Thyroid gland (tissue), 4 donors: Measurements from ENCODE around the gene LCE1A. TPM values are rescaled to one million over a fixed set of nuclear protein-coding genes. Genes with fewer than 3 reads are reported as not detected.

ENCODE experiments used
- DNase-seq, 2 donors: peaks; one replicate each; pipeline ENCODE4 v3.0.0-alpha.2; 2019
- H3K27ac ChIP-seq, 3 donors: fragments of 200-600 bp; sonication (generic); 1 replicate in 2 of 3; 2 replicates in 1 of 3; pipeline ENCODE4 v1.5.1; 2016 to 2019; ENCODE audit warnings: mild to moderate bottlenecking in 1 of 3, moderate library complexity in 1 of 3
- H3K27me3 ChIP-seq: fragments of 200-600 bp; sonication (generic); one replicate; pipeline ENCODE4 v1.5.1; 2019
- H3K36me3 ChIP-seq, 2 donors: fragments of 200-600 bp; sonication (generic); one replicate each; pipeline ENCODE4 v1.5.1; 2016 to 2019
- H3K4me1 ChIP-seq, 2 donors: fragments of 200-600 bp; sonication (generic); one replicate each; pipeline ENCODE4 v1.5.1; 2017 to 2019
- H3K4me3 ChIP-seq, 3 donors: fragments of 200-600 bp; sonication (generic); replicated peaks in 1 of 3; 1 replicate in 2 of 3; 2 replicates in 1 of 3; pipeline ENCODE4 v1.5.1; 2016; ENCODE audit warnings: mild to moderate bottlenecking in 1 of 3
- H3K9me3 ChIP-seq: fragments of 200-600 bp; sonication (generic); one replicate; pipeline ENCODE4 v1.5.1; 2017
- CTCF ChIP-seq, 6 experiments: fragments of 200-600 bp in 3 of 6; fragments of 450-650 bp in 3 of 6; sonication (generic) in 3 of 6; IDR thresholded peaks; one replicate each; pipeline ENCODE4 v1.5.1; 2016 to 2019; ENCODE audit warnings: antibody characterized with exemption in 6 of 6, mild to moderate bottlenecking in 2 of 6, inconsistent platforms in 1 of 6, moderate library complexity in 1 of 6
- POLR2A ChIP-seq, 2 donors: fragments of 450-650 bp; IDR thresholded peaks; one replicate each; pipeline ENCODE4 v1.6.1; 2017; ENCODE audit warnings: antibody characterized with exemption in 2 of 2, mild to moderate bottlenecking in 2 of 2, moderate library complexity in 1 of 2
- WGBS, 2 donors: methylation state at CpG; one replicate each; pipeline ENCODE4 v1.1.5; 2017; 5-methylcytosine and 5-hydroxymethylcytosine counted together
- intact Hi-C: fragments of 100-400 bp; cut with DNase I; formaldehyde crosslinking; loops from one replicate; pipeline ENCODE4 v1.15.1; 2023
- total RNA-seq, 4 donors: library from RNA; depleted of rRNA; stranded (reverse); fragments of >200 nt; gene quantifications; one replicate each; pipeline ENCODE4 v1.2.3, GENCODE V29; 2016

The LCE1A gene
- total RNA-seq, 4 donors from 2014 or later, result not detected

DNA sequence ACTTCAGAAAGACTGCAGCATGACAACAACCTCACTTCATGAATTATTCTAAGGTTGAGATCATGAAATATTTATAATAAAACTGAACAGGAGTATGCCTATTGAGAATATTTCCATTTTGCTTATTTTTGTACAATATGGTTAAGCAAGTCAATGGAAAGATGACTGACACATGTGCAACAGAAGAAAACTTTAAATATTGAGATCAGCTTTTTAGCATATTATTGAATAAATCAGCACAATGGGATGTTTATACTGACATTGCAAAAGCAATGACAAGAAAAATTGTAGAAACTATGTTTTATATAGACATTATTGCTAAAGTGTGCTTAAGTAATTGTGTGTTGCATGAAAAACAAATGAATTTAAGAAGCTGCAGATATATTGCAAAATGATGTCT, 37.2 kb downstream of the LCE1A start:
- intact Hi-C loops, result no loop called here
- no peaks in the 10 kb centered on the region for H3K36me3 ChIP-seq
- H3K4me1 ChIP-seq, result no peaks in the 10 kb centered on the region
- H3K27ac ChIP-seq, result no peak overlapping the region
- H3K9me3 ChIP-seq, result no peaks in the 10 kb centered on the region
- DNase-seq, result no peak
- TF ChIP-seq CTCF (IDR thresholded peaks at IDR 0.05) (no peak), POLR2A (IDR thresholded peaks at IDR 0.05) (no peak)
- H3K27me3 ChIP-seq, result no peaks in the 10 kb centered on the region
- H3K4me3 ChIP-seq, result no peak overlapping the region

GRCh38 chr1:152866321-152866720, 39.0 kb downstream of the LCE1A start:
- no peak overlapping the region for H3K4me3 ChIP-seq
- WGBS, 2 donors, result 76 to 83% methylated on average over 2 of the region's 2 CpGs
- H3K36me3 ChIP-seq, result no peaks in the 10 kb centered on the region
- TF ChIP-seq POLR2A (IDR thresholded peaks at IDR 0.05) (no peak), CTCF (IDR thresholded peaks at IDR 0.05) (no peak)
- no peaks in the 10 kb centered on the region for H3K27me3 ChIP-seq
- DNase-seq, result no peak
- H3K27ac ChIP-seq, result no peak overlapping the region
- no peaks in the 10 kb centered on the region for H3K9me3 ChIP-seq
- intact Hi-C loops, result no loop called here
- no peaks in the 10 kb centered on the region for H3K4me1 ChIP-seq

DNA sequence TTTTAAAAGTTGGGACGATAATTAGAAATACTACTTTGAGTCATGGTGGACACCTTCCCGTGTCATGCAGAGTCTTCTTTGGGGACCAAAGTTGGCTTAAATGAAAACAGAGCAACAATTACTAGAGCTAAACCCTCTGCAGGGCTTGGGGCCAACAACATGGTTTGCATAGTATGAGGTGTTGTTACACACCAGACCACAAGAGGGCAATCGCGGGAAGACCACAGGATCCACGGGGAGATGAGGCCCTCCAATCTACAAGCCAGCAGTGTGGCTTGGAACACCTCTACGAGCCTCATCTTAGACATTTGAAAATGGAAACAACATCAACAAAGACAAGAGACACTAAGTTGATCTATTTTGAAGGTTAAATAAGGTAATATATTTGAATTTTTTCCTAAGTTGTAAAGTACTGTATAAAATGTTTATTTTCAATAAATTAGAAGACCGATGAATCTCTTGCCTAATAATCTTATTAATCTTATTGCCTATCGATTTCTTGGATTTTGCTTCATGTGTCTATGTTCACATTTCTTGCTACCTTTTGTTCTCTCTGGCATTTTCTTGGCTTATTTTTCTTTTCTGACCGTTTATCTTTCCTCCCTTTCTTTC, 42.6 kb downstream of the LCE1A start:
- H3K27ac ChIP-seq, result no peak overlapping the region
- intact Hi-C loops, result loop anchor here (5.0 kb wide), 1 partner anchor 352 kb away; no protein-coding TSS in a partner anchor
- H3K4me1 ChIP-seq, result no peaks in the 10 kb centered on the region
- TF ChIP-seq POLR2A (IDR thresholded peaks at IDR 0.05) (no peak), CTCF (IDR thresholded peaks at IDR 0.05) (peak; percentile 36 to 85 (median 58))
- H3K36me3 ChIP-seq, result no peaks in the 10 kb centered on the region
- peak; percentile 70 to 75 for DNase-seq
- 33 to 34% methylated on average over 9 of the region's 9 CpGs for WGBS, 2 donors
- H3K27me3 ChIP-seq, result no peaks in the 10 kb centered on the region
- no peaks in the 10 kb centered on the region for H3K9me3 ChIP-seq
- H3K4me3 ChIP-seq, result no peak overlapping the region

GRCh38 chr1:152870831-152871730, 43.8 kb downstream of the LCE1A start:
- H3K36me3 ChIP-seq, result no peaks in the 10 kb centered on the region
- intact Hi-C loops, result loop anchor here (5.0 kb wide), 1 partner anchor 351 kb away; no protein-coding TSS in a partner anchor
- WGBS, 2 donors, result 44 to 52% methylated on average over 17 of the region's 17 CpGs
- no peak overlapping the region for H3K4me3 ChIP-seq
- no peak overlapping the region for H3K27ac ChIP-seq
- TF ChIP-seq CTCF (IDR thresholded peaks at IDR 0.05) (peak in 2 of 6 experiments; percentile 38), POLR2A (IDR thresholded peaks at IDR 0.05) (no peak)
- H3K9me3 ChIP-seq, result no peaks in the 10 kb centered on the region
- H3K4me1 ChIP-seq, result no peaks in the 10 kb centered on the region
- DNase-seq, result peak in 1 of 2 donors; percentile 15
- H3K27me3 ChIP-seq, result no peaks in the 10 kb centered on the region

DNA sequence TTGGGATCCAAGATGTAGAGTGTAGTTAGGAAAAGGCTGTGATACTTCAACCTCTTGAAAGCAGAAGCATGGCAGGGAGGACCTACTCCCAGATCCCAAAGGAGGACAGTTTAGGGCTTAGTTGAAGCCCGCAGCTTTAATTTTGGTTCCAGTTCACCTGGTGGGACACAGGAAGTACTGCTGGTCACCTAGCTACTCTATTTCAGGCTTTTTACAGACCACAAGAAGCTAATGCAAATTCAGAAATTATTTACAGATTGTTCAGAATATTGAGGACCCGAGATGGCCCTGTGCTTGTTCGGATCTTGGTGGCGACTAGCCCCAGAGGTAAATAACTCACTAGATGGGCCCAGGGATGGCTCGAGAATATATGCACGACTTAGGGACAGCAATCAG, 44.5 kb downstream of the LCE1A start:
- Histone ChIP-seq H3K27me3 (no peaks in the 10 kb centered on the region), H3K4me1 (no peaks in the 10 kb centered on the region), H3K9me3 (no peaks in the 10 kb centered on the region), H3K36me3 (no peaks in the 10 kb centered on the region), H3K27ac (no peak overlapping the region), H3K4me3 (no peak overlapping the region)
- DNase-seq, result no peak
- TF ChIP-seq CTCF (IDR thresholded peaks at IDR 0.05) (no peak), POLR2A (IDR thresholded peaks at IDR 0.05) (no peak)
- WGBS, 2 donors, result 76 to 88% methylated on average over 6 of the region's 6 CpGs
- intact Hi-C loops, result loop anchor here (5.0 kb wide), 1 partner anchor 351 kb away; no protein-coding TSS in a partner anchor
